IPS-20b (cell line): ENCODE measurements around the gene SEC23B.

Source experiments
- H3K27ac ChIP-seq: one replicate; pipeline ENCODE4 v1.5.1; 2013; ENCODE audit warnings: low read length
- H3K27me3 ChIP-seq: 2 replicates; pipeline ENCODE4 v1.6.1; 2013; ENCODE audit warnings: mild to moderate bottlenecking, low read length, inconsistent platforms; ENCODE audit not compliant: insufficient read depth
- H3K36me3 ChIP-seq: 2 replicates; pipeline ENCODE4 v1.6.1; 2013; ENCODE audit warnings: low read depth, mild to moderate bottlenecking, inconsistent platforms, low read length, moderate library complexity; ENCODE audit not compliant: insufficient read depth
- H3K4me1 ChIP-seq: 2 replicates; pipeline ENCODE4 v1.6.1; 2013; ENCODE audit warnings: mild to moderate bottlenecking, control low read depth, inconsistent platforms, low read length, moderate library complexity; ENCODE audit not compliant: insufficient read depth
- H3K4me3 ChIP-seq: 2 replicates; pipeline ENCODE4 v1.5.1; 2013; ENCODE audit warnings: mild to moderate bottlenecking, low read length, inconsistent platforms
- H3K9ac ChIP-seq: 2 replicates; pipeline ENCODE4 v1.6.1; 2013; ENCODE audit warnings: low read depth, mild to moderate bottlenecking, inconsistent platforms, low read length, moderate library complexity
- H3K9me3 ChIP-seq: 2 replicates; pipeline ENCODE4 v1.6.1; 2013; ENCODE audit warnings: mild to moderate bottlenecking, low read depth, low read length, inconsistent platforms; ENCODE audit not compliant: insufficient read depth

Gene SEC23B

DNA sequence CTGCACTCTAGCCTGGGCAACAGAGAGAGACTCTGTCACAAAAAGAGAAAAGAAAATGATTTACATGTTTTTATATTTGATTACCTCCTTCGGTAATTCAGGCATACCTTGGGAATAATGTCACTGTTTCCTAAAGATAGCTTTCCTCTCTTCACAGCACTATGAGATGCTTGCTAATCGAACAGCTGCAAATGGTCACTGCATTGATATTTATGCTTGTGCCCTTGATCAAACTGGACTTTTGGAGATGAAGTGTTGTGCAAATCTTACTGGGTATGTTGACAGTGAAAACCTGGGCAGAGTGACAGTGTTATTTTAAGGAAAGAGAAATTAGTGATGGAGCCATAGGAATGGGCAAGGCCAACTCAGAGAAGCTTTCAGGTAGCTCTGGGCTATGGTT is 19.6 kb downstream of the SEC23B start:
- Histone ChIP-seq H3K36me3 (peaks cover 84% of the 10 kb centered on the region), H3K9ac (no peak overlapping the region), H3K4me1 (no peaks in the 10 kb centered on the region), H3K27me3 (no peaks in the 10 kb centered on the region), H3K4me3 (no peak overlapping the region), H3K9me3 (no peaks in the 10 kb centered on the region), H3K27ac (no peak overlapping the region)

DNA sequence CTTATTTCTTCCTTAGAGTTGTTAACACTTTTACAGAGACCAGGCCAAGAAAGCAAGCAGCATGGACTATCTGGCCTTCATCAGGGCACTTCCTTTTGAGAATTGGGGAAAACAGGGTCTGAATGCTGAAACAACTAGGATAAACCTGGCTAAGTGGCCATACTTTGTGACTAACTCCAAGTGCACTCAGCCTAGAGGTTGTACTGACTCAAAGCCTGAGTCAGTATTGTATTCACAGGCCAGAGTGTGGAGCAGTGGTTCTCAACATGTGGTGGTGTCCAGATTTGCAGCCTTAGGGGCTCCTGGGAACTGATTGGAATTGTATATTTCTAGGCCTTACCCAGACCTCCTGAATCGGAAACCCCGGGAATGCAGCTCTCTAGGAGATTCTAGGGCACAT is 20.1 kb downstream of the SEC23B start:
- Histone ChIP-seq H3K27me3 (no peaks in the 10 kb centered on the region), H3K4me1 (no peaks in the 10 kb centered on the region), H3K9ac (no peak overlapping the region), H3K27ac (no peak overlapping the region), H3K9me3 (no peaks in the 10 kb centered on the region), H3K4me3 (no peak overlapping the region), H3K36me3 (peaks cover 89% of the 10 kb centered on the region)

DNA sequence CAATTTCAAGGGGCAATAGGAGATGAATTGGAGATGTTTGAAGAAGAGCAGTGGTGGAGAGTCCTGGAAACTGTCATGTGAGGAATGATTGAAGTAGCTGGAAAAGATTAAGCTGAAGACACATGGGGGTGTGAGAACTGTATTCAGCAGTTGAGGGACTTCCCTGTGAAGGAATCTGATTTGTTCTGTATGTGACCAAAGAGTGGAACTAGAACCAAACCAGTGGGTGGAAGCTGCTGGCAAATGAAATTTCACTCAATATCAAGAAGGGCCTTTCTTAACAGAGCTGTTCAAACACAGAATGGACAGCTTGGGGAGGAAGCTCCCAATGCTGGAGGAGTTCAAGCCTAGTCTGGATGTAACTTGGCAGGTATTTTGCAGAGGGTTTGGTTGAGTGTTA is 21.3 kb downstream of the SEC23B start:
- Histone ChIP-seq H3K4me1 (no peaks in the 10 kb centered on the region), H3K27ac (no peak overlapping the region), H3K9me3 (no peaks in the 10 kb centered on the region), H3K9ac (no peak overlapping the region), H3K27me3 (no peaks in the 10 kb centered on the region), H3K4me3 (no peak overlapping the region), H3K36me3 (peaks cover 98% of the 10 kb centered on the region)

DNA sequence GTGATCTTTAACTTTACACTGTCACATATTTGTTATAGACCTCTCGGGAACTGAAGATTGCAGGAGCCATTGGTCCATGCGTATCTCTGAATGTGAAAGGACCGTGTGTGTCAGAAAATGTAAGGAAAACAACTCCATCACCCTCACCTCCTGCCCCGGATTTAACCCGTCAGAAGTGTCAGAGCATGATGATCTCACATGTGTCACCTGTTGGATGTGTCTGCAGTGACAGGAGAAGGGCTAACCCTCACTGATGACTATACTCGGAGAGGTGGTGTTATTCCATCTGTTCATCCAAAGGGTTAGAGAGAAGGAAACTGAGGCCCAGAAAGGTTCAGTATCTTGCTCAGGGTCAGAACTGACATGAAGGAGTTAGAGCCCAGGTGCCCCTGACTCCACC is 24.9 kb downstream of the SEC23B start:
- Histone ChIP-seq H3K27ac (no peak overlapping the region), H3K27me3 (no peaks in the 10 kb centered on the region), H3K4me3 (no peak overlapping the region), H3K9ac (no peak overlapping the region), H3K36me3 (peaks cover 86% of the 10 kb centered on the region), H3K9me3 (no peaks in the 10 kb centered on the region), H3K4me1 (no peaks in the 10 kb centered on the region)

DNA sequence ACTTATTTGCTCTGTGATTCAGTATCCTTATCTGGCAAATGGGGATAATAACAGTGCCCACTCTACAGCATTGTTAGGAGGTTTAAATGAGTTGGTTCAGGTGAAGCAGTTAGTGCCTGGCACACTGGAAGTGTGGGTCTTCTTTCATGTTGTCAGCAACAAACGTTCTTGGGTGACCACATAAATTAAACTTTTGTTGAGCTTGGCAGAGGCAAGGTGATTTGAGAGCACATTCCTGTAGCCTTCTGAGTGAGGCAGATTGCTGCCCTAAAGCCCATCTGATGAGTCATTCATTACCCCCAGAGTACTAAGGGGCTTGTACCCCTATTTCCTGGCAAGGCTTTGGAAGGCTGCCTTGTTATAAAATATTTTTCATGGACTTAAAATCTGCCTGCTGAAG is 25.8 kb downstream of the SEC23B start:
- Histone ChIP-seq H3K9me3 (no peaks in the 10 kb centered on the region), H3K27ac (no peak overlapping the region), H3K27me3 (no peaks in the 10 kb centered on the region), H3K9ac (no peak overlapping the region), H3K36me3 (peaks cover 83% of the 10 kb centered on the region), H3K4me1 (no peaks in the 10 kb centered on the region), H3K4me3 (no peak overlapping the region)

DNA sequence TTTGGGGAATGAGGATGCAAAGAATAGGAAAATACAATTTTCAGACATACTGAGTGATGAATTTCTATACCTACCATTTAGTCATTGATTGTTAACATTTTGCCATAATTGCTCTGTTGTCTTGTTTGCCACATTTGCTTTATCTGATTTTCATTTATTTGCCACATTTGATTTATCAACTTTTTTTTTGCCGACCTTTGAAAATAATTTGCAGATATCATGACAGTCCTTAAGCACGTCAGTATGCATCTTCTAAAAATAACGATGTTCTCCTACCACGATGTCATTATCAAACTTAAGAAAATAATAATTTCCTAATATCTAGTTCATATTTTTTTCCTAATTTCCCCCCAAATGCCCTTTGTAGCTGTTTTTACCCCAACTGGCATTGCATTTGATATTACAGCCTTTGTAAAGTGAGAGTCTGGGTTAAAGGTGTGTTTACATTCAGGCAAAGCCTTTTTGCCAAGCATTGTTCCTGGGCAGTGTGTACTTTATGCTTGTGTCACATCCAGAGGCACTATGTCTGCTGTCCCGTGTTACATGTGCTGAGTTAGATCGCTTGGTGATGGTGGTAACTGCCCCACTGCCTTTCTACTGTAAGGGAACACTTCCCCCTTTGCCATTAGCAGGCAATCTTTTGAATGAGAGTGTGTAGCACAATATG is 26.4 kb downstream of the SEC23B start:
- Histone ChIP-seq H3K36me3 (peaks cover 80% of the 10 kb centered on the region), H3K9ac (no peak overlapping the region), H3K27ac (no peak overlapping the region), H3K27me3 (no peaks in the 10 kb centered on the region), H3K4me3 (no peak overlapping the region), H3K4me1 (no peaks in the 10 kb centered on the region), H3K9me3 (no peaks in the 10 kb centered on the region)

DNA sequence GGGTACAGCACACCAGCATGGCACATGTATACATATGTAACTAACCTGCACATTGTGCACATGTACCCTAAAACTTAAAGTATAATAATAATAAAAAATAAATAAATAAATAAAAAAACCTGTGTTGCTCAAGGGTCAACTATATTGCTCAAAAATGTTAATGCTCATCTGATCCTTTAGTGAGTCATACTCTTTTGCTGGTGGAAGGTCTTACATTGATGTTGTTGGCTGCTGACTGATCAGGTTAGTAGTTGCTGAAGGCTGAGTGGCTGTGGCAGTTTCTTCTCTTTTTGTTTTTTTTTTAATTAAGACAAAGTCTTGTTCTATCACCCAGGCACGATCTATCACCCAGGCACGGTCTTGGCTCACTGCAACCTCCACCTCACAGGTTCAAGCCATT is 29.9 kb downstream of the SEC23B start:
- no peak overlapping the region for H3K9ac ChIP-seq
- no peak overlapping the region for H3K4me3 ChIP-seq
- H3K36me3 ChIP-seq, result peaks cover 73% of the 10 kb centered on the region
- H3K4me1 ChIP-seq, result no peaks in the 10 kb centered on the region
- H3K27me3 ChIP-seq, result no peaks in the 10 kb centered on the region
- no peaks in the 10 kb centered on the region for H3K9me3 ChIP-seq
- no peak overlapping the region for H3K27ac ChIP-seq

DNA sequence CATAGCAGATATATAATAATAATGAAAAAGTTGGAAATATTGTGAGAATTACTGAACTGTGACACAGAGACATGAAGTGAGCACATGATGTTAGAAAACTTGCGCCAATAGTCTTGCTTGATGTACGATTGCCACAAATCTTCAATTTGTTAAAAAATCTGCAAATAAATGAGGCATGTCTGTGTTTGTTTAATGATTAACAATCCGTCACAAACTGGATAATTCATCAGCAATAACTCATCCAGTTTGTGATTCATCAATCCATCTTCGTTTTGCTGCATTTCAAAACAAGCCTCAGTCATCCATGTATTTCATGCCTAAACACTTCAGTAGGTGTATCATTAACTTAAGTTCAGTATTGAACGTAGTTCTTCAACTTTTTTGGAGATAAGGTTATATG is 34.0 kb downstream of the SEC23B start:
- Histone ChIP-seq H3K27me3 (no peaks in the 10 kb centered on the region), H3K9me3 (no peaks in the 10 kb centered on the region), H3K27ac (no peak overlapping the region), H3K9ac (no peak overlapping the region), H3K36me3 (peaks cover 79% of the 10 kb centered on the region), H3K4me3 (no peak overlapping the region), H3K4me1 (no peaks in the 10 kb centered on the region)

DNA sequence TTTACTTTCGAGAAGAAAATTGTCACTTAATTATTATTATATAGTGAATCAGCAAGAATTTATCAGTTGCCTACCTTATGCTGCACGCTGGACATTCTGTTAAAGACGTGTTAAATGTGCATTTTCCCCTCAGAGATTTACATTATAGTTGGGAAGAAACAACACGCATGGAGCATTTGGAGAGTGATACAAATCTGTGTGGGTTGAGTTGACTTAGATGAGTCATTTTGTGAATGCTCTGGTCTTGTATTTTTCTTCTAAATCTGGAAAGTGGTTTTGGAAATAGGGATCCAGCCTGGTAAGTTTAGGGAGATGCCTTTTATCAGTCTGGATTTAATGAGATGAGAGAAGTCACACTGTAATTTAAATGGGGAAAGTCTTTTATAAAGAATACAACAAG is 35.5 kb downstream of the SEC23B start:
- Histone ChIP-seq H3K27ac (no peak overlapping the region), H3K9ac (no peak overlapping the region), H3K4me1 (no peaks in the 10 kb centered on the region), H3K4me3 (no peak overlapping the region), H3K36me3 (peaks cover 82% of the 10 kb centered on the region), H3K27me3 (no peaks in the 10 kb centered on the region), H3K9me3 (no peaks in the 10 kb centered on the region)

DNA sequence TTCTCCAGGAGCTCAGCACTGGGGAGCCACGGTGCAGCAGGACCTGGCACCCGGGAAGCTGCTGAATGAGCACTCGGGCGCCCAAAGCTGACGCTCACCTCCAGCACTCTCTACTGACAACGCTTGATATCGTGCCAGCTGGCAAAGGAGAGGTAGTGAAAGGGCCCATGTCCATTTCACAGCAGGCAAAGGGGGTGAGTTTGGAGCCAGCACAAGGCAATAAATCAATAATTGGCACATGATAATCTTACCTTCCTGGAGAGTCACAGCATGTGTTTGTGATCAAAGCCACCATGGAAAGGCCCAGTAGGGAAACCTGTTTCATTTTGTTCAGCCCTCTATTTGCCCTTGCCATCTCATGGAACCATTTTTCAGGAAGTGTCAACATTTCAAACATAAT is 36.2 kb downstream of the SEC23B start:
- no peaks in the 10 kb centered on the region for H3K9me3 ChIP-seq
- no peaks in the 10 kb centered on the region for H3K4me1 ChIP-seq
- H3K36me3 ChIP-seq, result peaks cover 85% of the 10 kb centered on the region
- H3K27ac ChIP-seq, result no peak overlapping the region
- no peak overlapping the region for H3K4me3 ChIP-seq
- H3K27me3 ChIP-seq, result no peaks in the 10 kb centered on the region
- no peak overlapping the region for H3K9ac ChIP-seq

DNA sequence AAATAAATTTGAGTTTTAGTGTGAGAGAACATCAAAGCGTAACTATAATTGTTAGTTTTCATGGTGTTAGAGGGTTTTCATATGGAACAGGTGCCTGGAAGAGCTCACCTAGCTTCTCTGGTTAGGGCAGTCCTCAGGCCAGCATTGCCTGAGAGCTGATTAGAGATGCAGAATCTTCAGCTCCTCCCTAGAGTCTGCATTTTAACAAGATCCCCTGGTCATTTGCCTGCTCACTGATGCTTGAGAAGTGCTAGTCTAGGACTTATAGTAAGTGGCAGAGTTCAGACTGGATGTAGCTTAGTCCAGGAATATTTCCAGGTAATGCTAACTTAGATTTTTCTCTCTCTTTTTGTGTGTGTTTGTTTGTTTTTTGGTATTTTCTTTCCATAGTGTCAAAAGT is 37.8 kb downstream of the SEC23B start:
- no peaks in the 10 kb centered on the region for H3K4me1 ChIP-seq
- H3K9ac ChIP-seq, result no peak overlapping the region
- H3K27me3 ChIP-seq, result no peaks in the 10 kb centered on the region
- no peaks in the 10 kb centered on the region for H3K9me3 ChIP-seq
- no peak overlapping the region for H3K27ac ChIP-seq
- H3K36me3 ChIP-seq, result peaks cover 91% of the 10 kb centered on the region
- no peak overlapping the region for H3K4me3 ChIP-seq

DNA sequence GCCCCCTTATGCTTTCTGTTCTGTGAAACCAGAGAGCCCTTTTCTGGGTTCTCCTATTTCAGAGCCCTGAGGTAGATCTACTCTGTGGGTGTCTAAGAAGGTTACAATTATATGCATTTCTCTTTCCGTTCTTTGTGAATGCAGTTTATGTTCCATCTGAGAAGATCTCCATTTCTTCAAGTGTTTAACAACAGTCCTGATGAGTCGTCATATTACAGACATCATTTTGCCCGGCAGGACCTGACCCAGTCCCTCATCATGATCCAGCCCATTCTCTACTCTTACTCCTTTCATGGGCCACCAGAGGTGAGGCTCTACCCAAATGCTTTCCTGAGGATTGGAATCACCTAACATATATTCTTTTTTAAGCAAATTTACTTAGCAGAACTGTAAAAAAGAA is 40.7 kb downstream of the SEC23B start:
- Histone ChIP-seq H3K9me3 (no peaks in the 10 kb centered on the region), H3K27me3 (no peaks in the 10 kb centered on the region), H3K4me1 (no peaks in the 10 kb centered on the region), H3K27ac (no peak overlapping the region), H3K36me3 (peaks cover 86% of the 10 kb centered on the region), H3K9ac (no peak overlapping the region), H3K4me3 (no peak overlapping the region)
